ENCODE measurements around the gene LLGL2.

DNA sequence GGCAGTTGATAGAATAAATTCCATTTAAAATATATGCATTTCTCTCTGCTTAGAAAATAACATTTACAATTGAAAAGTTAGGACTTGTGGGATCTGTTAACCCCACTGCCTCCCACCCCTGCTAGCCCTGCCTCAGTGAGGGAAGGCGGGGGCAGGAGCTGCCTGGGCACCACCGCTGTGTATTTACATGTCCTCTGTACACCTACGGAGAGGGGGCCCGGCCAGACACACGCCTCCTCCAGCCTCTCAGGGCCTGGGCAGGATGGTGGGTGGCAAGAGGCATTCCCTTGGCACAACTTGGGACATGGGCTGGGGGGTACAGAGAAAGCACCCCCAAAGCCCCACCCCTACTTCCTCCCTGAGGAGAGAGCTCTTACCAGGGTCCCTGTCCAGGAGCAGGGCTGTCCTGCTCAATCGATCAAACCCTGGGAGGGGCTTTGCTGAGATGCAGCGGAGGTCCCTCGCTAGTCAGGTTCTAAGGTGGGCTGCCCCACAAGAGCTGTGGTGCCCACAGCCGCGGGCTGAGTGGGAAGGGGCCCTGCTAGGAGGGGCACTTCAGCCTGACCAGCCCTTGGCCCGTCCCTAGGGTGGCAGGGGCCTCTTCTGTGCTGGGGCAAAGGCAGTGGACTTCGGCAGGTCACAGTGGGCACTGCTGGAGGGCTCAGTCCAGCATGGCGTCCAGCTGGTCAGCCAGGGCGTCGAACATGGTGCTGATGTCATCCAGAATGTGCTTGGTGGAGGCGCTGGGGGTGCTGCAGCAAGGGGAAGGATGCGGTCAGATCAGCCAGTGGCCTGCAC lies 24.9 kb upstream of the LLGL2 start:
- no peak for TF ChIP-seq POLR2A (IDR thresholded peaks at IDR 0.05)
- TF ChIP-seq, protein P1, sequence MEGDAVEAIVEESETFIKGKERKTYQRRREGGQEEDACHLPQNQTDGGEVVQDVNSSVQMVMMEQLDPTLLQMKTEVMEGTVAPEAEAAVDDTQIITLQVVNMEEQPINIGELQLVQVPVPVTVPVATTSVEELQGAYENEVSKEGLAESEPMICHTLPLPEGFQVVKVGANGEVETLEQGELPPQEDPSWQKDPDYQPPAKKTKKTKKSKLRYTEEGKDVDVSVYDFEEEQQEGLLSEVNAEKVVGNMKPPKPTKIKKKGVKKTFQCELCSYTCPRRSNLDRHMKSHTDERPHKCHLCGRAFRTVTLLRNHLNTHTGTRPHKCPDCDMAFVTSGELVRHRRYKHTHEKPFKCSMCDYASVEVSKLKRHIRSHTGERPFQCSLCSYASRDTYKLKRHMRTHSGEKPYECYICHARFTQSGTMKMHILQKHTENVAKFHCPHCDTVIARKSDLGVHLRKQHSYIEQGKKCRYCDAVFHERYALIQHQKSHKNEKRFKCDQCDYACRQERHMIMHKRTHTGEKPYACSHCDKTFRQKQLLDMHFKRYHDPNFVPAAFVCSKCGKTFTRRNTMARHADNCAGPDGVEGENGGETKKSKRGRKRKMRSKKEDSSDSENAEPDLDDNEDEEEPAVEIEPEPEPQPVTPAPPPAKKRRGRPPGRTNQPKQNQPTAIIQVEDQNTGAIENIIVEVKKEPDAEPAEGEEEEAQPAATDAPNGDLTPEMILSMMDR (IDR thresholded peaks at IDR 0.05) = no peak
- TF ChIP-seq POLR2AphosphoS5 (IDR thresholded peaks at IDR 0.05) = no peak
